ENCODE data around the gene PLLP. TPM values are rescaled to one million over a fixed set of nuclear protein-coding genes. Genes with fewer than 3 reads are reported as not detected.
"Not testable (repeated sequence)": the region's sequence is repeated elsewhere in the genome, so short reads cannot be mapped to it uniquely, and the experiment has no call there.

Gene PLLP
- polyA plus RNA-seq, 1 donor = 1.1 TPM

DNA sequence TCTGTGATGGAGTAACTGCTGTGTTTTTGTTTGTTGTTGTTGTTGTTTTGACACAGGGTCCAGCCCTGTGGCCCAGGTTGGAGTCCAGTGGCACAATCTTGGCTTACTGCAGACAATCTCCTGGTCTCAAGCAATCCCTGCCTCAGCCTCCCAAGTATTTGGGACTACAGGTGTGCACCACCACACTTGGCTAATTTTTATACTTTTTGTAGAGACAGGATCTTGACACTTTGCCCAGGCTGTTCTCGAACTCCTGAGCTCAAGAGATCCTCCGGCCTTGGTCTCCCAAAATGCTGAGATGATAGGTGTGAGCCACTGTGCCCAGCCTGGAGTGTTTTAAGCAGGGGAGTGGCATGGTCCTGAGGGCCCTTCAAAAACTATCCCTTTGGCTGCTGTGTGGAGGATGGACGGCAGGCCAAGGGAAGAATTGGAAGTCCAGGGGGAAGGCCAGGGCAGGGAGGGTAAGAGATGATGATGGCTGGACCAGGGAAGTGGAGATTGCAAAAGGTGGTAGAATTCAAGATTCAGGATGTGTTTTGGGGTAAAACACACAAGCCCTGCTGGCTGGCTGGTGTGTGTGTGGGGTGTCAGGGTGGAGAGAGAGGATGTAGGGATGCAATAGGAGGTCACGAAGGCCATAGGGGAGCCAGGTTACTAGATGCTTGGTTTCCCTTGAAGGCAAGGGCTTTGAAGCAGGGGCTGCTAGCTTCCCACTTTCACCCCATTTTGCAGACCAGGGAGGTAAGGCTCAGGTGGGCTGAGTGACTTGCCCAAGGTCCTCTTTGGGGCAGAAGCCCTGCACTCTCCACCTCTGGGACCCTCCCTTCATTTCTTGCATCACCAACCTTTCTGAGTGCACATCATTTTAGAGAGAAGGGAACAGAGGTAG is 18.8 kb upstream of the PLLP start:
- no peak for DNase-seq (ENCODE audit: low read depth)

DNA sequence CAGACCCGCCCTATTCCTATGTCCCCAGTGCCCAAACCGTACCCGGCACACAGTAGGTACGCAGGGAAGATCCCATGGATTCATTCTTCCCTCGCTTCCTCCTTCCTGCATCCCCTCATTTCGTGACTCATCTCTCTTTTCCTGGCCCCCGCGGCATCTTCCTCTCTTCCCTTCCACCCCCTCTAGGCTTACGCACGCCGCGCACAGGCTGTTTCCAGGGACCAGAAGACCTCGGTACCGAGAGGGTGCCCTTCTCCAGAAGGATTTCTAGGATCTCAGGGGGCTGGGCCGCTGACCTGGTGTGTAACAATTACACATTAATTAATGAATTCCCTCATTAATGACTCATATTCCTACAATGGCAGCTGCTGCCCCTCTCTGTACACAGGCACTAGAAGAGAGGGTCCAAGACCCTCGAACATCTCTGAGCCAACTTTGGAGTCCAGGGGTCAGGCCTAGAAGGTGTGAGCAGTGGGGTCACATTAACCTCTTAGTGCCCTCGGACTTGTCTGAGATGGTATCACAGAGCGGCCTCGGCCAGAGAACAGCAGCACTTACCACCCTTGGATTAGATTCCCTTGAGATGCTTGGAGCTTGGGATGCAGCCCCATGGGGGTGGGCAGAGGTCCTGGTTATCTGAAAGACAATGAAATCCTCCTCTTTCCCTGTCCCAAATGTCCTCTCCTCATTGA is 16.8 kb upstream of the PLLP start:
- no peak for DNase-seq (ENCODE audit: low read depth)

DNA sequence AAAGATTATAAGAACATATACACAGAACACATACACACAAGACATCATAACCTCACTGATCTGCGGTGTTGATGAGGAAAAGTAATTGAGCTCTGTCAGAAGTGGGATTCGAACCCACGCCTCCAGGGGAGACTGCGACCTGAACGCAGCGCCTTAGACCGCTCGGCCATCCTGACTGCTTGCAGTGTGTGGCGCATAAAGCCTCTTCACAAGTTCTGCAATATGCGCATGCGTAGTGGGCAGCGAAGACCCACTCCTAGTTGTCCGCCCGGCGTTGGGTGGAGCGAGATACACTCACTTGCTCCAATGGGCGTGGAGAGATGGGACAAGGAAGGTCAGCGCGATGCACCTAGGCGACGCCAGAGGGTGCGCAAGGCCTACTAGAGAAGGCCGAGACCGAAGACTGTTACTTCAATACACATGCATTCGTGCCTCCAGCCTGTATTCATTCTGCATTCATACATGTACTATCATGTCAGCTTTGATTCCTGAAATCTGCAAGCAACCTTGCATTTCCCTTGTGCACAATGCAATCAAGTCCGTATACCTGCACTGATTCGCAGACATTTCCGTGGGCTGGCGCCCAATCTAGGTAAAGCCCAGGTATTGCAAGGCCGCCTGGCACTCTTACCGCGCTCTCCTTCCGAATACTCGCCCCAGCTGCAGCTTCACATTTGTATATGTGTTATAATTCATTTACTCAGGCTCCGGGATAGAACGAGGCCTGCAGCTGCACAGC is 16.1 kb upstream of the PLLP start:
- DNase-seq (ENCODE audit: low read depth) = peak; percentile 98

DNA sequence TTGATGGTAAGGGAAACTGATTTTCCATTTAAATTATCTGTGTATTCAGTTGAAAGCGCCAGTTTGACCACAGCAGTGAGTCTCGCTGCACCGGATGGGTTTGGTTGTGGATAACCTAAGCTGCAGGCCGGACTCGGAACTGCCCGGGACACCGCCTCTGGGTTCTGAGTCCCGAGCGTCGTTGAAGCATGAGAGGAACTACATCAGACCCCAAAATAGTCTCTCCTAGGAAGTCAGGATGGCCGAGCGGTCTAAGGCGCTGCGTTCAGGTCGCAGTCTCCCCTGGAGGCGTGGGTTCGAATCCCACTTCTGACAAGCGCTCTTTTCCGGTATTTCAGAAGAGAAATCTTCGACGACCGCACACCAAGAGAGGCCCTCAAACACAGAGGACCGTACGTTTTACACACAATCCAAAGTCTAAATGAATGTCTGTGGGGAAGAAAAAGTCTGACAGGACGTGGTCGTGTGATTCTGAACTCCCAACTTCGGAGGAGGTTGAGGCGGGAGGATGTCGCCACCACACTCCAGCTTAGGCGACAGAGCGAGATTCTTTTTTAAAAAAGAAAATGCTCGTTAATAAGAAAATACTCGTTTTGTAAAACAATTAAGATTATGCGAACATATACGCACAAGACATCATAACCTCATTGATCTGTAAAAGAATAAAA is 15.4 kb upstream of the PLLP start:
- peak; percentile 93 for DNase-seq (ENCODE audit: low read depth)

DNA sequence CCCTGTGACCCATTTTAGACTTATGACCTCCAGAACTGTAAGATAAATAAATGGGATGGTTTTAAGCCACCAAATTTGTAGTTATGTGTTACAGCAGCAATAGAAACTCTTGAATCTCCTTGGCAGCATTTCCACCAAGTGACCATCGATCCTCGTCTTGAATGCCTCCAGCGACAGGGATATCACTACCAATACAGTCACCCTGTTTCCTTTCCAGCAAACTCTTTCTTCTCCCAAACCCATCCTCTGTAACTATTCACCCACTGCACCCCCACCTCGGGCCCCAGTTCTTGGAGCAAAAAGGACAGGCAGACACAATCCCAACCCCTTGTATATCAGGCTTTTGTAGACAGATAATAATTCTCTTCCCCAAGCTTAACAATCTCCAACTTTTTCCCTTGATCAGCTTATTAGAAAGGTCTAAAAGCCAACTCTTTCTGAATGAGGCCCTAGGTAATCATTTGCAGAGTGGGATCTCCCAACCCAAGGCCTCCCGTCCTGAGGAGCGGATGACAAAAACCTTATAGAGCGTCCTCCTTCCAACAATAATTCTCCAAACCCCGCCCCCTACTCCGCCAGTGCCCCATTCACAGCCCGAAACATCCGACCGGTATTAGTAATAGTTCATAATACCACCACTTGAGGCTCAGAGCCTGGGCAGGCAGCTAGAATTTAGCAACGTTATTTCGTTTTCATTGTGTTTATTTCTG is 14.7 kb upstream of the PLLP start:
- DNase-seq (ENCODE audit: low read depth) = no peak

DNA sequence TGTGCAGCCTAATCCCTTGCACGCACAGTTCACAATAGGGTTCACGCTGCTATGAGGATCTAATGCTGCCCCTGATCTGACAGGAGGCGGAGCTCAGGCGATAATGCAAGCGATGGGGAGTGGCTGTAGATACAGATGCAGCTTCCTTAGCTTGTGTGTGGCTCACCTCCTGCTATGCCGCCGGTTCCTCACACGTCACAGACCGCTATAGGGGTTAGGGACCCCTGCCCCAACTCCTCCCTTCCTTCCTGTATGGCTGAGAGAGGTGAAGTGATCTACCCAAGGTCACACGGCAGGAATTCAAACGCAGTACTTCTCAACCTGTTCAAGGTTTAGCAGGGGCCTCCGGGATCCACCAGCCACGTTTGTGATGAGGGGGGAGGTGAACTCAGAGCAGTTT is 13.4 kb upstream of the PLLP start:
- DNase-seq (ENCODE audit: low read depth) = no peak

DNA sequence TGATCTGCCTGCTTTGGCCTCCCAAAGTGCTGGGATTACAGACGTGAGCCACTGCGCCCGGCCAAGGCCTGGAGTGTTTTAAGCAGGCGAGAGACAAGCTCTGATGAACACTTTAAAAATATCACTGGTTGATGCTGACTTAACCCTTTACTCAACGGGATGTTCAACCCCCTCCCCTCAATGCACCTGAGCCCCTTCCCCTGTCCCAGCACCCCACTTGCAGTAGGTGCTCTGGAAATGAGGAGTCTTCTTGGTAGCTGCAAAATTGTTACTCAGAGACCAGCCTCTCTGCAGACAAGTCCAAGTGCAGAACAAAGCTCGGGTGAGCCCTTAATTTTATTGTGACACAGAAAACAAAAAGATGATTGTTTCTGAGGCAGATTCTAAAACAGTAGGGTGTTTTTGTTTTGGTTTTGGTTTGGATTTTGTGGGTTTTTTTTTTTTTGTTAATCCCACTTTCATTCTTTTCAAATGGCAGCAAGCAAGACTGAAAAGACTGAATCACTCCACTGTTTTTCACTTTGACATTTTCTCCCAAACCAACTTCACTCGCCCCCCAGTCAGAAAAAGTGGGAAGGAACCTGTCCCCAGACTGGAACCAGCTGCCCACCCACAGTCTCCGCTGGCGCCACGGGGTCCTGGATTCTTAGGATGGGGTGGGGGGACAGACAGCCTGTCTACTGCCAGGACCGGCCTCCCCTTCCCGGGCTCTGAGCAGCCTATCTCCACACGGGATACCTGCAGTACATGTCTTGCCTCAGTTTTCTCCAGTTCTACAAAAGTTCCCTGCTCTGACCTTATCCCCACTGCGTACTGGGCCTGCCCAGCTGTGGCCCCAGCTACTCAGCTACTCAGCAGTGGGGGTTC is 5.2 kb upstream of the PLLP start:
- DNase-seq (ENCODE audit: low read depth) = no peak

DNA sequence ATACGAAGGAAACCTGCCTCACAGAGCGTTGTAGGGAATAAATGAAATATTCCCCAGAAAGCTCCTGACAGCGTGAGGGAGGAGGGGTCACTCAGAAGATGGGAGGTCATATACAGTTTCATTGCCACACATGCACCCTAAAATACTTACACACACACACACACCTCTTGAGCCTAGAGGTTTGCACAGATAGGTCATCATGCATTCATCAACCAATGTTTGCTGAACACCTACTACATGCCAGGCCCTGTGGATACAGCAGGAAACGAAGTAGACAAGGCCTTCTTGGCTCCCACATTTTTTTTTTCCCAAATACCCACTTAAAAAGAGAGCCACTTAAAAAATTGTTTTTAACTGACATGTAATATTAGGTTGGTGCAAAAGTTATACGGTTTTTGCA is 907 bp upstream of the PLLP start:
- DNase-seq (ENCODE audit: low read depth) = no peak

DNA sequence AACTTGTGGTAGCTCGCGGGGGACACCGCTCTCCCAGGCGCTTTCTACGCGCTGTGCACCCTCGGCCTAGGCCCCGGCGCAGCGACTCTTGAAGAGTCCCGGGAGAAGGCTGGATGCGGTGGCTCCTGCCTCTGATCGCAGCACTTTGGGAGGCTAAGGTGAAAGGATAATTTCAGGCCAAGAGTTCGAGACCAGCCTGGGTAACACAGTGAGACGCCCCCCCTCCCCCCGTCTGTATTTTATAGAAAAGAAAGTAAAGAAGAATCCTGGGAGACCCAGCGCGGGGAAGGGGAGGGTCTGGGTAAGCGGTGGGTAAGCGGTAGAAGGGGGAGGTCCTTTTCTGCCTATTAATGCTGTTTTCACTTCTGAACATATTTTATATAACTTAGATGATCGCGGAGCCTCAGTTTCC is 486 bp upstream of the PLLP start:
- no peak for DNase-seq (ENCODE audit: low read depth)

DNA sequence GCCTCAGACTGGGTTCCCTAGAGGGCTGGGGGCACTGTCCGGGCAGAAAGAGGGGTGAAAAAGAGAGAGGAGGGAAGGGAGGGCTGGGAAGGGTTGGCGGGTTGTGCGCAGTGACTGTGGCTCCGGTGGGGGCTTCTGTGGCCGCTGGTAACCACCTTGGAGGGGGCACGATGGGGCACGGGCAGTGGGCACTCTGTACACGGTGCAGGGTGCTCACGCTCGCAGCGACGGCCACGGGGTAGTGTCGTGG is 588 bp downstream of the PLLP start:
- no peak for DNase-seq (ENCODE audit: low read depth)

DNA sequence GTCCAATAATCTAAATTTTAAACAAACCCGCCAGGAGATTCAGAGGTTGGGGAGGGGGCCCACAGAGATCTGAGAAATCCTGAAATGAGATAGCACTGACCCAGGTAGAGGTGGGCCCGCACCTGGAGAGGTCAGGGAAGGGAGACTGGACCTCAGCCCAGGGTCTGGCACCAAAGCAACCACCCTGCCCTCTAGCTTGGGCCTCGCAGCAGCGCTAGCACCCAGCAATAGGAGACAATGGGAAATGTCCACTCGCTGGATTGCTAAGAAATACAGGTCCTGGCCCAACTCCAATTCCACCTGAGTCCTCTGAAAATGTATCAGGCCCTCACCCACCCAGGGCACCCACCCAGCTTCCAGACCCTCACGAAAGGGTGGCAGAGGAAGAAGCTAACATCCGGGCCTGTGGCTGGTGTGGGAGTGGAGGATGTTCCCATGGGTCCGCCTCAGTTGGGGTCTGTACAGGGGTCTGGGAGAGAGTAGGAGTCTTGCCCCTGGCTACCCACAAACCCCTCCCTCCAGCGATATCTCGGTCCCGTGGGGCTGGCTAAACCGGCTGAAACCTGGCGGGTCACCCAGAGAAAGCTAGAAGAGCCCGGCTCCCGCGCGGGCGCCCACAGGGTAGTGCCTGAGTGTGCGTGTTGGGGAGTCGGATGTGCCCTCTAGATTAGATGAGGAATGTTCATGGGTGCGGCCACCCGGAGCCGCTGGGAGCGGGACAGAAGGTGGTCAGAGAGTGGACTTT is 1.1 kb downstream of the PLLP start:
- no peak for DNase-seq (ENCODE audit: low read depth)

DNA sequence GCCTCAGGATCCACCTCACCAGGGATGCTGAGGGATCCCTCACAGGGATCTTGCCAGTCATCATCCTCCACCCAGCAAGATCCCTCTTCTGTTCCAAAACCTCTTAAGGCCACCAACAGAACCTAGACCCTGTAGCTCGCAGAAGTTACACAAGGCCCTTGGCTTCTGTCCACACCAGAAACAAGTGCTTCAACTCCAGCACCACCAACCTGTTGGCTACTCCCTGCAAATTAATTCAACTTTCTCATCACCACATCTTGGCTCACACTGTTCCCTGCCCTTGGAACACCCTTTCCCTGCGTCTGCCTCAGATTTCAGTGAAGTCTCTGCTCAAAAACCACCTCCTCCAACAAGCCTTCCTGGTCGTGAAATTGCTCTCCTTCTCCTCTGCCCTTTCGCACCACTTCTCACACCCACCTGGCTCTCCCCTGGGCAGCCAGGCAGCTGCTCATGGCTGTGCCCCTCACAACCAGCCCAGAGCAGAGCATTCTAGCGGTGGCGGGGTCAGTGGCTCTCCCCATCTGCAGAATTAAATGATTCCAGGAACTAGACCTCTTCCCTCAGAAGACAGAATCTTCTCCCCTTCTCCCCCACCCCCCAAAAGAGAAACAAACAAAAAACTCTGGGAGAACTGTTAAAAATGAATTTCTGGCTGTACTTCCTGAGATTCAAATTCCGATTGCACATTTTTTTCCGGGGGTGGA is 1.8 kb downstream of the PLLP start:
- DNase-seq (ENCODE audit: low read depth) = no peak

DNA sequence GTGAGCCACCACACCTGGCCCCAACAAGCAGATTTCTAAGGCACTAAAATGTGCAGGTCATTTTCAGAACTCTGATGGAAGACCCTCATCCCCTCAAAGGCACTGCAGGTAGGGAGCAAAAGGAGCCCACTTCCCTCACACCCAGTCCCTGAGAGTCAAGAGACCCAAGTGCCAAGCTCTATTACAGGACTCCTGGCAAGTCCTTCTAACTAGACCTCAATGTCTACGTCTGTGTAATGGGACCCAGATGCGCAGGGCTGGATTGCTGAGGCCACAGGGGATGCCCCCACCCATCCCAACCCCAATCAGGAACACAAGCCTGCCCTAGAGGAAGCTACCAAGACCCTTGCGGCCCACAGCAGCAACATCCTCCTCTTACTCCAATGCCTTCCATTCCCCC is 2.7 kb downstream of the PLLP start:
- no peak for DNase-seq (ENCODE audit: low read depth)

DNA sequence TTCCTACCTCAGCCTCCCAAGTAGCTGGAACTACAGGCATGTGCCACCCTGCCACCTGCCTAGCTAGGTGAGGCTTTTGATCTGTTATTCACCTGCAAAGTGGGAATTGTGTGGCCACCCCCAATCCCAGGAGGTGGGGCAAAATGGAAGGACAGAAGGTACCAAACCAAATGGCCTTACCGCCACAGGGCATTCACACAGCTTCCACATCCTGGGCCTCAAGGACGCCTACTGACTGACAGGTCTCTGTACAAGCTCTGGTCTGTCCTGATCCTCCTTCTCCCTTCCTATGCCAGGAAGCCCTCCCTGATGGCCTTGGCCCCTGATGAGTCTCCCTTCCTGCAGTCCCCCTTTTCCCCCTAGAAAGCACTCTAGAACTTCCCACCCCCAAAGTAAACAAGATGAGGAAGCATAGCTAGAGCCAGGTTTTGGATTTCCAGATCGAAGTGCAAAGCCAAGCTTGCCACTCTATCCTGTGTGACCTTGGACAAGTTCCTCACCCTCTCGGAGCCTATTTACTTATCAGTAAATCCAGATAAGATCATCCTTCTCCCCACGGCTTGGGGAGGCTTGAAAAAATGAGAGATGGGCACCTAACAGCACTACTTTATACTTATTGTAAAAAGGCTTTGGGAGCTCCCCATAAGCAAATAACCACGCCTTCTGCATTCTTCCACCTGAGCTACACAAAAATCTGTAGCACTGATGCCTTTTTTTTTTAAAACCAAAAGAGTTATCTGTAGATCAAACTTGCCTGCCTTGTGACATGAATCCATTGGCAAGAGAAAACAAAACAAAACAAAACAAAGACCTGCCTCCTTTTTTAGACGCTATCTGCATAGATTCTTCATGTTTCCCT is 4.5 kb downstream of the PLLP start:
- DNase-seq (ENCODE audit: low read depth) = no peak

DNA sequence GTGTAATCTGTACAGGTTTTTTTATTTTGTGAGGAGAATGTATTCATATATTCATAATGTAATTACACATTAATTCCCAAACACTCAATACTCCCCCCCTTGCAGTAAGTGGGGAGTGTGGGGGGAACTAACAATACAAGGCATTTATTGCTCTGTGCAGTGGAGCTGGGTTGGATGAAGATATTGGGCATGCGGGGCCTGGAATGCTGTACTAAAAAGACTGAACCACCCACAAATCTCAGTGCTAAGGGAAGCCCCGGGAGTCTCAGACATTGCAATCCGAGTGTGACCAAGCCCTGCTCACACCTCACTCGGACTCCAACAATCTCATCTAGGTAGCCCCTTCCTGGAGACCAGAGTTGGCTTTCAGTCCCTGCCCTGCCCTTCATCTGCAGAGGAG is 6.0 kb downstream of the PLLP start:
- no peak for DNase-seq (ENCODE audit: low read depth)

DNA sequence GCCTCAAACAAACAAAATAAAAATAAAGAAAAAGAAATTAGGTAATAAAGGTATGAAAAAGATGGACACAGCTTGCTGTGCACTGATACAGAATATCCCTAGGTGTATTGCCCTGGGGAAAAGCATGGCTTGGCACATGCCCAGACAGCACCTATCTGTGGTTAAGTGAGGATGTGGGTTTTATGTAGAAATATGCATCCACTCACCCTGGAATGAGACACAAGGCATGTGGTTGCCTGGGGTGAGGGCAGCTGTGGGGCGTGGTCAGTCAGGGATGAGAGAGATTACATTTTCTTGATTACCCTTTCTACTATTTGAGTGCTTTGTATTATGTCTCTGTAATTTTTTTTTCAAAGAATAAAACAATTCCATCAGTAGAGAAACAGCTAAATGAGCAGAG is 6.9 kb downstream of the PLLP start:
- DNase-seq (ENCODE audit: low read depth) = no peak

DNA sequence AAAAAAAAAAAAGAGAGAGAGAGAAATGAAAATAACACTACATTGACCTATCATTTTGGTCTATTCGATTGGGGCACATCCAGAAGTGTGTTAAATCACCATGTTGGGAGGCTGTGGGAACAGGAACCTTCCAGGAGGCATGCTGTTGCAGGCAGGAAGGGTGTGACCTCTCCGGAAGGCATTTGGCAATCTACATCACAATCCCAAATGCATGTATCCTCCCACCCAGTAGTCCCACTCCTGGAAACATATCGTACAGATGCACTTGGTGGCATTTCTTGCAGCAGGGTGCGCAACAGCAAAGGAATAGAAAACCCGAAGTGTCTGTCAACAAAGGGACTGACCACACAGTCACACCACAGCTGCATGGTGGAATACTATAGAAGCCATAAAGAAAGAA is 7.9 kb downstream of the PLLP start:
- DNase-seq (ENCODE audit: low read depth) = no peak

DNA sequence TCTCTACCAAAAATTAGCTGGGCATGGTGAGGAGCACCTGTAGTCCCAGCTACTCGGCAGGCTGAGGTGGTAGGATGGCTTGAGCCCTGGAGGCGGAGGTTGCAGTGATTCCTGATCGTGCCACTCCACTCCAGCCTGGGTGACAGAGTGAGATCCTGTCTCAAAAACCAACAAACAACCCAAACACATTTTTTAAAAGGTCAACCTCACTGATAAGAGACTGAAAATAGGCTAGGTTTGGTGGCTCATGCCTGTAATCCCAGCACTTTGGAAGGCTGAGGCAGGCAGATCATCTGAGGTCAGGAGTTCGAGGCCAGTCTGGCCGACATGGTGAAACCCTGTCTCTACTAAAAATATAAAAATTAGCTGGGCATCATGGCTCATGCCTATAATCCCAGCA is 8.5 kb downstream of the PLLP start:
- not testable (repeated sequence) for DNase-seq (ENCODE audit: low read depth)

All from forelimb muscle (tissue), 1 donor.